Measurements from ENCODE around the gene WNT7A. TPM values are rescaled to one million over a fixed set of nuclear protein-coding genes. Genes with fewer than 3 reads are reported as not detected.

WNT7A gene
- total and polyA plus RNA-seq, 2 experiments from 2014 or later = not detected

GRCh38 chr3:13867732-13868131 lies 12.1 kb downstream of the WNT7A start:
- no peaks in the 10 kb centered on the region for H3K36me3 ChIP-seq
- no peak for TF ChIP-seq CTCF (IDR thresholded peaks at IDR 0.05; ENCODE audit: low read depth, low read length)
- H3K9me3 ChIP-seq (ENCODE audit: low read depth) = no peaks in the 10 kb centered on the region
- no peaks in the 10 kb centered on the region for H3K4me1 ChIP-seq (ENCODE audit: low read depth)
- no peak overlapping the region for H3K4me3 ChIP-seq
- DNase-seq (ENCODE audit: low read depth in 1 of 2, low spot score in 1 of 2) = no peak
- H3K27me3 ChIP-seq = peaks cover 70% of the 10 kb centered on the region
- H3K27ac ChIP-seq = no peak overlapping the region

GRCh38 chr3:13866041-13866965 lies 13.6 kb downstream of the WNT7A start:
- no peak for DNase-seq (ENCODE audit: low read depth in 1 of 2, low spot score in 1 of 2)
- no peaks in the 10 kb centered on the region for H3K36me3 ChIP-seq
- peaks cover 67% of the 10 kb centered on the region for H3K27me3 ChIP-seq
- TF ChIP-seq CTCF (IDR thresholded peaks at IDR 0.05; ENCODE audit: low read depth, low read length) = no peak
- H3K27ac ChIP-seq = no peak overlapping the region
- H3K9me3 ChIP-seq (ENCODE audit: low read depth) = no peaks in the 10 kb centered on the region
- H3K4me1 ChIP-seq (ENCODE audit: low read depth) = no peaks in the 10 kb centered on the region
- no peak overlapping the region for H3K4me3 ChIP-seq

GRCh38 chr3:13865581-13865980 lies 14.3 kb downstream of the WNT7A start:
- Histone ChIP-seq H3K36me3 (no peaks in the 10 kb centered on the region), H3K9me3 (ENCODE audit: low read depth) (no peaks in the 10 kb centered on the region), H3K4me1 (ENCODE audit: low read depth) (no peaks in the 10 kb centered on the region), H3K27ac (no peak overlapping the region), H3K27me3 (peaks cover 66% of the 10 kb centered on the region), H3K4me3 (no peak overlapping the region)
- no peak for DNase-seq (ENCODE audit: low read depth in 1 of 2, low spot score in 1 of 2)
- no peak for TF ChIP-seq CTCF (IDR thresholded peaks at IDR 0.05; ENCODE audit: low read depth, low read length)

- no peak for TF ChIP-seq CTCF (IDR thresholded peaks at IDR 0.05; ENCODE audit: low read depth, low read length)
- no peak for DNase-seq (ENCODE audit: low read depth in 1 of 2, low spot score in 1 of 2)
- no peaks in the 10 kb centered on the region for H3K4me1 ChIP-seq (ENCODE audit: low read depth)
- H3K27ac ChIP-seq = no peak overlapping the region
- no peaks in the 10 kb centered on the region for H3K9me3 ChIP-seq (ENCODE audit: low read depth)
- H3K4me3 ChIP-seq = no peak overlapping the region
- H3K36me3 ChIP-seq = no peaks in the 10 kb centered on the region
- peaks cover 63% of the 10 kb centered on the region for H3K27me3 ChIP-seq
Observed at GRCh38 chr3:13865106-13865505, 14.8 kb downstream of the WNT7A start.

GRCh38 chr3:13863965-13864595 lies 15.8 kb downstream of the WNT7A start:
- no peak overlapping the region for H3K27ac ChIP-seq
- H3K36me3 ChIP-seq = no peaks in the 10 kb centered on the region
- H3K9me3 ChIP-seq (ENCODE audit: low read depth) = no peaks in the 10 kb centered on the region
- H3K4me3 ChIP-seq = no peak overlapping the region
- peaks cover 63% of the 10 kb centered on the region for H3K27me3 ChIP-seq
- H3K4me1 ChIP-seq (ENCODE audit: low read depth) = no peaks in the 10 kb centered on the region
- TF ChIP-seq CTCF (IDR thresholded peaks at IDR 0.05; ENCODE audit: low read depth, low read length) = no peak
- no peak for DNase-seq (ENCODE audit: low read depth in 1 of 2, low spot score in 1 of 2)
